SIG-M5 treated with dmso at 0.1 percent for 504 hours (cell line): Measurements from ENCODE around the gene PPP3CA.

Experiments used
- DNase-seq: peaks from one replicate; lab custom pipeline; 2025; ENCODE audit not compliant: unreplicated experiment; lab: John Stamatoyannopoulos, UW

The PPP3CA gene

GRCh38 chr4:100977274-100977673, 370.1 kb downstream of the PPP3CA start:
- no peak for DNase-seq
